H9 (cell line): ENCODE data around the gene CRISPLD2. TPM values are rescaled to one million over a fixed set of nuclear protein-coding genes. Genes with fewer than 3 reads are reported as not detected.

Experiments used
- DNase-seq: peaks from one replicate; pipeline ENCODE4 v3.0.0-alpha.2; 2017
- H2AFZ ChIP-seq: one replicate; pipeline ENCODE4 v1.6.1; 2013; ENCODE audit warnings: mild to moderate bottlenecking, low read length, control low read depth, moderate library complexity
- H2AK5ac ChIP-seq: 2 replicates; pipeline ENCODE4 v1.6.1; 2013; ENCODE audit warnings: low read length, control low read depth, mixed read lengths; ENCODE audit not compliant: insufficient read length
- H2BK120ac ChIP-seq: one replicate; pipeline ENCODE4 v1.6.1; 2013; ENCODE audit warnings: low read depth, mild to moderate bottlenecking, low read length, control low read depth, inconsistent platforms; ENCODE audit not compliant: poor library complexity, severe bottlenecking
- H2BK12ac ChIP-seq: 2 replicates; pipeline ENCODE4 v1.6.1; 2013; ENCODE audit warnings: low read length, control low read depth, mixed read lengths, low read depth; ENCODE audit not compliant: insufficient read length
- H2BK15ac ChIP-seq: 2 replicates; pipeline ENCODE4 v1.6.1; 2013; ENCODE audit warnings: low read depth, low read length, control low read depth
- H2BK20ac ChIP-seq: one replicate; pipeline ENCODE4 v1.6.1; 2013; ENCODE audit warnings: low read depth, mild to moderate bottlenecking, low read length, control low read depth, inconsistent platforms; ENCODE audit not compliant: poor library complexity, severe bottlenecking
- H2BK5ac ChIP-seq: 2 replicates; pipeline ENCODE4 v1.6.1; 2013; ENCODE audit warnings: low read length, control low read depth, mixed read lengths; ENCODE audit not compliant: insufficient read length
- H3K14ac ChIP-seq: 2 replicates; pipeline ENCODE4 v1.6.1; 2013; ENCODE audit warnings: low read length, control low read depth; ENCODE audit not compliant: insufficient read depth
- H3K18ac ChIP-seq: 2 replicates; pipeline ENCODE4 v1.6.1; 2013; ENCODE audit warnings: low read depth, mild to moderate bottlenecking, mixed read lengths, low read length, control low read depth; ENCODE audit not compliant: insufficient read length
- H3K23ac ChIP-seq: 2 replicates; pipeline ENCODE4 v1.6.1; 2013; ENCODE audit warnings: low read length, control low read depth, mixed read lengths, low read depth; ENCODE audit not compliant: insufficient read length
- H3K23me2 ChIP-seq: 2 replicates; pipeline ENCODE4 v1.6.1; 2013; ENCODE audit warnings: low read depth, mild to moderate bottlenecking, mixed read lengths, low read length, control low read depth; ENCODE audit not compliant: insufficient read length, poor library complexity, severe bottlenecking
- H3K27ac ChIP-seq: 2 replicates; pipeline ENCODE4 v1.5.1; 2013; ENCODE audit warnings: low read length, control low read depth, mixed read lengths, low read depth; ENCODE audit not compliant: insufficient read length
- H3K27me3 ChIP-seq: 2 replicates; pipeline ENCODE4 v1.6.1; 2013; ENCODE audit warnings: low read length, control low read depth, inconsistent platforms; ENCODE audit not compliant: insufficient read depth
- H3K4ac ChIP-seq: 2 replicates; pipeline ENCODE4 v1.6.1; 2013; ENCODE audit warnings: low read depth, mild to moderate bottlenecking, control low read depth, inconsistent platforms, low read length, moderate library complexity
- H3K4me1 ChIP-seq: 2 replicates; pipeline ENCODE4 v1.6.1; 2013; ENCODE audit warnings: low read length, control low read depth, inconsistent platforms; ENCODE audit not compliant: insufficient read depth
- H3K4me2 ChIP-seq: 2 replicates; pipeline ENCODE4 v1.6.1; 2013; ENCODE audit warnings: low read length, control low read depth, mixed read lengths; ENCODE audit not compliant: insufficient read length, insufficient read depth
- H3K56ac ChIP-seq: 2 replicates; pipeline ENCODE4 v1.6.1; 2013; ENCODE audit warnings: low read depth, mild to moderate bottlenecking, mixed read lengths, low read length, control low read depth; ENCODE audit not compliant: insufficient read length
- H3K79me1 ChIP-seq: 2 replicates; pipeline ENCODE4 v1.6.1; 2013; ENCODE audit warnings: low read depth, mild to moderate bottlenecking, moderate library complexity, low read length, control low read depth, inconsistent platforms; ENCODE audit not compliant: insufficient read depth, poor library complexity, severe bottlenecking
- H3K79me2 ChIP-seq: 2 replicates; pipeline ENCODE4 v1.6.1; 2013; ENCODE audit warnings: low read length, control low read depth, inconsistent platforms; ENCODE audit not compliant: insufficient read depth
- H3K9ac ChIP-seq: 2 replicates; pipeline ENCODE4 v1.6.1; 2013; ENCODE audit warnings: low read length, control low read depth, mixed read lengths; ENCODE audit not compliant: insufficient read length; ENCODE audit errors: extremely low read depth
- H3K9me3 ChIP-seq: one replicate; pipeline ENCODE4 v1.6.1; 2013; ENCODE audit warnings: low read depth, low read length, inconsistent platforms; ENCODE audit not compliant: control insufficient read depth
- H3T11ph ChIP-seq: one replicate; pipeline ENCODE4 v1.6.1; 2013; ENCODE audit warnings: mild to moderate bottlenecking, low read length, control low read depth, inconsistent platforms
- H4K20me1 ChIP-seq: one replicate; pipeline ENCODE4 v1.6.1; 2013; ENCODE audit not compliant: control insufficient read depth, insufficient read length, insufficient read depth
- H4K5ac ChIP-seq: 2 replicates; pipeline ENCODE4 v1.6.1; 2013; ENCODE audit warnings: low read depth, mild to moderate bottlenecking, mixed read lengths, low read length, control low read depth; ENCODE audit not compliant: insufficient read length
- H4K8ac ChIP-seq: replicated peaks from 2 replicates; pipeline ENCODE4 v1.6.1; 2013; ENCODE audit warnings: low read length, control low read depth, mixed read lengths, low read depth; ENCODE audit not compliant: insufficient read length
- H4K91ac ChIP-seq: 2 replicates; pipeline ENCODE4 v1.6.1; 2013; ENCODE audit warnings: low read depth, mild to moderate bottlenecking, moderate library complexity, mixed read lengths, low read length, control low read depth; ENCODE audit not compliant: insufficient read length
- H3K27ac Mint-ChIP-seq, 3 experiments: 2 replicates in 2 of 3; 3 replicates in 1 of 3; pipeline ENCODE4 v1.8.0; 2020 to 2021; ENCODE audit warnings: mixed read lengths in 3 of 3, mild to moderate bottlenecking in 1 of 3, moderate library complexity in 1 of 3
- H3K27me3 Mint-ChIP-seq: 2 replicates; pipeline ENCODE4 v1.8.0; 2021; ENCODE audit warnings: low read depth, mild to moderate bottlenecking, moderate library complexity, mixed read lengths
- H3K36me3 Mint-ChIP-seq, 3 experiments: 2 replicates in 2 of 3; 3 replicates in 1 of 3; pipeline ENCODE4 v1.8.0; 2020 to 2021; ENCODE audit warnings: low read depth in 3 of 3, mixed read lengths in 3 of 3; ENCODE audit not compliant: insufficient read depth in 1 of 3
- H3K4me1 Mint-ChIP-seq, 2 experiments: 2 replicates each; pipeline ENCODE4 v1.8.0; 2020; ENCODE audit warnings: mixed read lengths in 2 of 2
- H3K4me3 Mint-ChIP-seq, 2 experiments: 2 replicates in 1 of 2; 3 replicates in 1 of 2; pipeline ENCODE4 v1.8.0; 2020 to 2021; ENCODE audit warnings: mild to moderate bottlenecking in 2 of 2, mixed read lengths in 2 of 2, moderate library complexity in 1 of 2
- H3K9me3 Mint-ChIP-seq, 2 experiments: 2 replicates in 1 of 2; 3 replicates in 1 of 2; pipeline ENCODE4 v1.8.0; 2020; ENCODE audit warnings: mild to moderate bottlenecking in 2 of 2, mixed read lengths in 2 of 2, moderate library complexity in 1 of 2
- WGBS: extraction: QIAGEN DNeasy Blood & Tissue Kit; methylation state at CpG from one replicate; pipeline ENCODE4 v1.1.7; 2013; ENCODE audit warnings: missing lambda C conversion rate, low lambda C conversion rate, mixed read lengths; ENCODE audit not compliant: insufficient read length; ENCODE audit errors: extremely low coverage; 5-methylcytosine and 5-hydroxymethylcytosine counted together
- total RNA-seq: library from RNA; stranded (reverse); gene quantifications from 2 replicates; pipeline ENCODE4 v1.2.1, GENCODE V29; 2021
- TF ChIP-seq, protein P1 (sequence below): fragments of 200-600 bp; sonication (generic); conservative IDR thresholded peaks from 3 replicates; pipeline ENCODE4 v1.8.0; 2021; ENCODE audit warnings: antibody characterized with exemption, mild to moderate bottlenecking

The CRISPLD2 gene
- total RNA-seq, 1 experiment from 2014 or later: 2.3 TPM

- H2AK5ac ChIP-seq: no peak overlapping the region
- H3K23ac ChIP-seq: no peak overlapping the region
- Mint-ChIP-seq H3K27ac (peak overlapping the region in 1 of 3 experiments; percentile 8; a peak in 1 of 7 replicates), H3K4me3 (no peak overlapping the region), H3K9me3 (no peaks in the 10 kb centered on the region), H3K4me1 (0 out of 4 replicates have a peak, but pooled peaks cover 0 to 4% of the 10 kb centered on the region in 2 experiments), H3K36me3 (no peaks in the 10 kb centered on the region), H3K27me3 (no peaks in the 10 kb centered on the region)
- H3K4me2 ChIP-seq: no peak overlapping the region
- no peak overlapping the region for H2BK5ac ChIP-seq
- no peak overlapping the region for H3K9ac ChIP-seq
- no CpG with 5 or more reads among the region's 6 CpGs for WGBS
- no peak overlapping the region for H2BK15ac ChIP-seq
- no peaks in the 10 kb centered on the region for H3K23me2 ChIP-seq
- H3K4me1 ChIP-seq: no peaks in the 10 kb centered on the region
- no peaks in the 10 kb centered on the region for H4K20me1 ChIP-seq
- H2AFZ ChIP-seq: no peak overlapping the region
- H4K91ac ChIP-seq: no peak overlapping the region
- no peak overlapping the region for H3T11ph ChIP-seq
- H2BK12ac ChIP-seq: no peak overlapping the region
- H3K27me3 ChIP-seq: no peaks in the 10 kb centered on the region
- no peak overlapping the region for H4K5ac ChIP-seq
- H3K27ac ChIP-seq: no peak overlapping the region
- TF ChIP-seq, protein P1, sequence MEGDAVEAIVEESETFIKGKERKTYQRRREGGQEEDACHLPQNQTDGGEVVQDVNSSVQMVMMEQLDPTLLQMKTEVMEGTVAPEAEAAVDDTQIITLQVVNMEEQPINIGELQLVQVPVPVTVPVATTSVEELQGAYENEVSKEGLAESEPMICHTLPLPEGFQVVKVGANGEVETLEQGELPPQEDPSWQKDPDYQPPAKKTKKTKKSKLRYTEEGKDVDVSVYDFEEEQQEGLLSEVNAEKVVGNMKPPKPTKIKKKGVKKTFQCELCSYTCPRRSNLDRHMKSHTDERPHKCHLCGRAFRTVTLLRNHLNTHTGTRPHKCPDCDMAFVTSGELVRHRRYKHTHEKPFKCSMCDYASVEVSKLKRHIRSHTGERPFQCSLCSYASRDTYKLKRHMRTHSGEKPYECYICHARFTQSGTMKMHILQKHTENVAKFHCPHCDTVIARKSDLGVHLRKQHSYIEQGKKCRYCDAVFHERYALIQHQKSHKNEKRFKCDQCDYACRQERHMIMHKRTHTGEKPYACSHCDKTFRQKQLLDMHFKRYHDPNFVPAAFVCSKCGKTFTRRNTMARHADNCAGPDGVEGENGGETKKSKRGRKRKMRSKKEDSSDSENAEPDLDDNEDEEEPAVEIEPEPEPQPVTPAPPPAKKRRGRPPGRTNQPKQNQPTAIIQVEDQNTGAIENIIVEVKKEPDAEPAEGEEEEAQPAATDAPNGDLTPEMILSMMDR: no peak
- no peaks in the 10 kb centered on the region for H3K79me2 ChIP-seq
- H3K4ac ChIP-seq: no peak overlapping the region
- no peak overlapping the region for H3K18ac ChIP-seq
- no peak overlapping the region for H2BK20ac ChIP-seq
- no peaks in the 10 kb centered on the region for H3K9me3 ChIP-seq
- no peak overlapping the region for H2BK120ac ChIP-seq
- no peaks in the 10 kb centered on the region for H3K79me1 ChIP-seq
- no peak overlapping the region for H3K14ac ChIP-seq
- no peak for DNase-seq
- no peak overlapping the region for H3K56ac ChIP-seq
- H4K8ac ChIP-seq: no peak overlapping the region
Observed at GRCh38 chr16:84794186-84794585, 25.6 kb upstream of the CRISPLD2 start.
